Fibroblast of the aortic adventitia (primary cell): ENCODE measurements around the gene BCR. TPM values are rescaled to one million over a fixed set of nuclear protein-coding genes. Genes with fewer than 3 reads are reported as not detected.

Experiments
- DNase-seq: peaks from one replicate; pipeline ENCODE4 v3.0.0-alpha.2; 2010; ENCODE audit warnings: low read depth
- H3K4me3 ChIP-seq: 2 replicates; pipeline ENCODE4 v1.5.1; 2011; ENCODE audit warnings: low read depth, mild to moderate bottlenecking, control low read depth, low read length, moderate library complexity
- total RNA-seq: library from RNA; depleted of rRNA; stranded (reverse); fragments of >200 nt; gene quantifications from 2 replicates; pipeline ENCODE4 v1.2.3, GENCODE V29; 2012; ENCODE audit warnings: low replicate concordance
- TF ChIP-seq, protein P1 (sequence below): IDR thresholded peaks from 2 replicates; pipeline ENCODE4 v1.5.1; 2011; ENCODE audit warnings: mild to moderate bottlenecking, low read length, control low read depth, inconsistent platforms; ENCODE audit not compliant: insufficient read depth

The BCR gene
- total RNA-seq, 1 donor = 37.3 TPM

- H3K4me3 ChIP-seq = no peak overlapping the region
- peak; percentile 41 for DNase-seq
- TF ChIP-seq, protein P1, sequence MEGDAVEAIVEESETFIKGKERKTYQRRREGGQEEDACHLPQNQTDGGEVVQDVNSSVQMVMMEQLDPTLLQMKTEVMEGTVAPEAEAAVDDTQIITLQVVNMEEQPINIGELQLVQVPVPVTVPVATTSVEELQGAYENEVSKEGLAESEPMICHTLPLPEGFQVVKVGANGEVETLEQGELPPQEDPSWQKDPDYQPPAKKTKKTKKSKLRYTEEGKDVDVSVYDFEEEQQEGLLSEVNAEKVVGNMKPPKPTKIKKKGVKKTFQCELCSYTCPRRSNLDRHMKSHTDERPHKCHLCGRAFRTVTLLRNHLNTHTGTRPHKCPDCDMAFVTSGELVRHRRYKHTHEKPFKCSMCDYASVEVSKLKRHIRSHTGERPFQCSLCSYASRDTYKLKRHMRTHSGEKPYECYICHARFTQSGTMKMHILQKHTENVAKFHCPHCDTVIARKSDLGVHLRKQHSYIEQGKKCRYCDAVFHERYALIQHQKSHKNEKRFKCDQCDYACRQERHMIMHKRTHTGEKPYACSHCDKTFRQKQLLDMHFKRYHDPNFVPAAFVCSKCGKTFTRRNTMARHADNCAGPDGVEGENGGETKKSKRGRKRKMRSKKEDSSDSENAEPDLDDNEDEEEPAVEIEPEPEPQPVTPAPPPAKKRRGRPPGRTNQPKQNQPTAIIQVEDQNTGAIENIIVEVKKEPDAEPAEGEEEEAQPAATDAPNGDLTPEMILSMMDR = no peak
Measured at GRCh38 chr22:23251445-23252093, 71.3 kb downstream of the BCR start.

DNA sequence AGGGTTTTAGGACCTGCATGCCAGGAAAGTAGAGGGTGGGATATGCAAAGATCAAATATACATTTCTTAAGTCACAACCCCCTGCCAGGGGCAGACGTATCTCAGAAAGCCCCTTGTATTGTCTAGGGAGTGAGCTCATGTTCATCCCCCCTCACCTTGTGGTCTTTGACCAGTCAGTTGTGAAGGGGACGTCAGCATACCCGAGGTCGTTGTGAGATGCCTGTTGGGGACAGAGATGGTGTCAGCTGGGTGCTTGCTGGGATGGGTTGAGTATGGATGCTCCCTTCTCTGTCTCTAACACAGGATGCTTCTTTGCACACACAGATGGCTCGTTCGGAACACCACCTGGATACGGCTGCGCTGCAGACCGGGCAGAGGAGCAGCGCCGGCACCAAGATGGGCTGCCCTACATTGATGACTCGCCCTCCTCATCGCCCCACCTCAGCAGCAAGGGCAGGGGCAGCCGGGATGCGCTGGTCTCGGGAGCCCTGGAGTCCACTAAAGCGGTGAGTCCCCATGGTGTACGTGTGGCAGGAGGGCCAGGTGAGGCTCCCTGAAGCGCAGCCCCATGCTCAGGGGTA, 73.3 kb downstream of the BCR start:
- H3K4me3 ChIP-seq = no peak overlapping the region
- no peak for DNase-seq
- TF ChIP-seq, protein P1 = no peak

- DNase-seq = no peak
- no peak overlapping the region for H3K4me3 ChIP-seq
- TF ChIP-seq, protein P1 = no peak
Measured at GRCh38 chr22:23255506-23256170, 75.3 kb downstream of the BCR start.

DNA sequence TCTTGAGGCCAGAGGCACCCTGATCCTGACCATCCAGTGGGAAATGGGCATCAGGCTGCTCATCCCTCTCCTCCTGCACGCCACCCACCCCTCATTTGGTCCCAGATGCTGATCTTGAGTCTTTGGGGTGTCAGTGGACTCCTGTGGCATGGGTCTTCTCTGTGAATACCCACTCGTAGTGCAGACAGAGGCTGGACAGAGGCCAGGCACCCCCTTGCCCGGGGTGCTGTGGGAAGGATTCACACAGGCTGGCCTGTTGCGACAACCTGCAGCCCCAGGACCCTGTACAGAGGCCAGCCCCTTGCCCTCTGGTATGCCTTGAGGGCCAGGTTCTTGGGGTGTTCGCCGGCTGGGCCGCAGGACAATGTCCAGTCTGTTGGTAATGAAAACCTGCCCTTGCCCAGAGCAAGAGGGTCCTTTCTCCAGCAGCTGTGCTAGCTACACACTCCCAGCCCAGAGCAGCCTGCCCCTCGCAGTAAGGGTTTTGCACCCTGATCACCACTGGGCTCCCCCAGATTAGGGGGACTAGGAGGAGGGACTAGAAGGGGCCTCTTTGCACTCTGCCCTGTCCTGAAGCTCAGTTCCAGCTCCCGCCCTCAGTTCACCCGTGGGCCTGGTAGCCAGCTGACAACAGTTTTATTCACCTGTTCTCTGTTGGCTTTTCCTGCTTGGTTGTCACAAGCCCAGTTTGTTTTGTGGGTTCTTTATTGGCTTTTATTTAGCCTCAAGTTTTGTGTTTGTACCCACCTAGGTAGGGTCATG, 76.0 kb downstream of the BCR start:
- TF ChIP-seq, protein P1 = no peak
- no peak for DNase-seq
- no peak overlapping the region for H3K4me3 ChIP-seq

- peak; percentile 79 for DNase-seq
- TF ChIP-seq, protein P1 = no peak
Measured at GRCh38 chr22:23256986-23257888, 76.9 kb downstream of the BCR start.

More at GRCh38 chr22:23256986-23257888, 76.9 kb downstream of the BCR start:
- no peak overlapping the region for H3K4me3 ChIP-seq
